HCT116 (cell line): ENCODE results near the gene AEBP2. TPM values are rescaled to one million over a fixed set of nuclear protein-coding genes. Genes with fewer than 3 reads are reported as not detected.
"Not testable (repeated sequence)": the region's sequence is repeated elsewhere in the genome, so short reads cannot be mapped to it uniquely, and the experiment has no call there.

Experiments
- ATAC-seq: fragments of 200-7000 bp; cut with Tn5 transposase; 2 replicates; pipeline ENCODE4 v1.9.1; 2020; ENCODE audit warnings: mild to moderate bottlenecking, moderate library complexity
- BruUV-seq: library from RNA; stranded (reverse); fragments of 400-500 nt; replicated peaks from 2 replicates; lab custom pipeline; 2021; lab: Mats Ljungman, UMichigan
- CTCF ChIA-PET: fragments of 300-600 bp; sonication (Branson Sonifier 250); formaldehyde crosslinking; loops from one replicate; lab custom pipeline; 2021; ENCODE audit warnings: antibody characterized with exemption; lab: Charles Lee
- POLR2A ChIA-PET: fragments of 300-600, 350-600 bp; sonication (Branson Sonifier 250); formaldehyde crosslinking; loops from one replicate; lab custom pipeline; 2021; ENCODE audit warnings: antibody characterized with exemption; lab: Charles Lee
- RAD21 ChIA-PET, 2 experiments: fragments of 300-600 bp; sonication (Branson Sonifier 250); formaldehyde crosslinking; loops; one replicate each; lab custom pipeline; 2023; ENCODE audit warnings: low total read pairs in 2 of 2; ENCODE audit not compliant: uncharacterized antibody in 2 of 2, unreplicated experiment in 2 of 2, low non-redundant PET in 1 of 2; lab: Charles Lee
- DNase-seq: peaks from one replicate; pipeline ENCODE4 v3.0.0-alpha.2; 2010; ENCODE audit warnings: low read depth, low spot score
- H2AFZ ChIP-seq: fragments of 200-600 bp; shearing (Covaris generic), sonication (generic); 2 replicates; pipeline ENCODE4 v1.6.1; 2017; ENCODE audit warnings: low read depth, mixed run types, mixed read lengths, antibody characterized with exemption, low read length; ENCODE audit not compliant: poor library complexity, severe bottlenecking
- H3K27ac ChIP-seq: 2 replicates; pipeline ENCODE4 v1.5.1; 2012; ENCODE audit warnings: low read depth, low read length
- H3K27me3 ChIP-seq: fragments of 200-600 bp; sonication (generic); 2 replicates; pipeline ENCODE4 v1.6.1; 2016; ENCODE audit warnings: mixed run types, low read length, mixed read lengths; ENCODE audit not compliant: insufficient read depth
- H3K36me3 ChIP-seq, 2 experiments: fragments of 200-500 bp in 1 of 2; fragments of 200-600 bp in 1 of 2; sonication (Bioruptor generic) in 1 of 2; sonication (generic) in 1 of 2; 2 replicates each; pipeline versions ENCODE4 v1.5.1 to v1.6.1; 2014 to 2016; ENCODE audit warnings: low read length in 2 of 2, inconsistent platforms in 1 of 2, mixed read lengths in 1 of 2, mixed run types in 1 of 2; ENCODE audit not compliant: insufficient read depth in 2 of 2, control insufficient read depth in 1 of 2
- H3K4me1 ChIP-seq, 2 experiments: fragments of 200-600 bp in 1 of 2; sonication (generic) in 1 of 2; 2 replicates each; pipeline versions ENCODE4 v1.5.1 to v1.6.1; 2012 to 2017; ENCODE audit warnings: low read length in 2 of 2, inconsistent platforms in 1 of 2, mild to moderate bottlenecking in 1 of 2, mixed read lengths in 1 of 2, mixed run types in 1 of 2, moderate library complexity in 1 of 2; ENCODE audit not compliant: insufficient read depth in 2 of 2, control insufficient read depth in 1 of 2
- H3K4me2 ChIP-seq: fragments of 200-600 bp; sonication (generic); 2 replicates; pipeline ENCODE4 v1.6.1; 2017; ENCODE audit warnings: mixed run types, low read length, mixed read lengths
- H3K4me3 ChIP-seq, 2 experiments: fragments of 200-600 bp in 1 of 2; sonication (generic) in 1 of 2; replicated peaks in 1 of 2; 2 replicates each; pipeline ENCODE4 v1.5.1; 2011 to 2016; ENCODE audit warnings: low read length in 2 of 2, control low read depth in 1 of 2, low read depth in 1 of 2, mild to moderate bottlenecking in 1 of 2, mixed read lengths in 1 of 2, mixed run types in 1 of 2
- H3K79me2 ChIP-seq: fragments of 200-600 bp; sonication (generic); 2 replicates; pipeline ENCODE4 v1.6.1; 2017; ENCODE audit warnings: mild to moderate bottlenecking, mixed run types, low read length, moderate library complexity, mixed read lengths; ENCODE audit not compliant: insufficient read depth
- H3K9ac ChIP-seq: fragments of 200-600 bp; sonication (generic); 2 replicates; pipeline ENCODE4 v1.6.1; 2016; ENCODE audit warnings: low read length, mixed read lengths
- H3K9me2 ChIP-seq: fragments of 200-600 bp; sonication (generic), shearing (Covaris generic); 2 replicates; pipeline ENCODE4 v1.6.1; 2017; ENCODE audit warnings: mixed run types, mild to moderate bottlenecking, moderate library complexity; ENCODE audit not compliant: insufficient read depth
- H3K9me3 ChIP-seq, 2 experiments: fragments of 200-500 bp in 1 of 2; fragments of 200-600 bp in 1 of 2; sonication (Bioruptor generic) in 1 of 2; sonication (generic) in 1 of 2; 2 replicates each; pipeline ENCODE4 v1.6.1; 2014 to 2017; ENCODE audit warnings: low read length in 2 of 2, mixed read lengths in 2 of 2, inconsistent platforms in 1 of 2, low read depth in 1 of 2, mild to moderate bottlenecking in 1 of 2, mixed run types in 1 of 2, moderate library complexity in 1 of 2; ENCODE audit not compliant: control insufficient read depth in 1 of 2, insufficient read depth in 1 of 2
- H4K20me1 ChIP-seq: fragments of 200-600 bp; sonication (generic), shearing (Covaris generic); 2 replicates; pipeline ENCODE4 v1.6.1; 2017; ENCODE audit warnings: mixed run types, mild to moderate bottlenecking, moderate library complexity; ENCODE audit not compliant: insufficient read depth
- CBX3 ChIP-seq: IDR thresholded peaks from 2 replicates; pipeline ENCODE4 v1.6.1; 2012; ENCODE audit warnings: low read depth
- EZH2 ChIP-seq: fragments of 200-600 bp; sonication (generic); IDR thresholded peaks from 2 replicates; pipeline ENCODE4 v1.6.1; 2017; ENCODE audit warnings: antibody characterized with exemption, mixed run types
- FOSL1 ChIP-seq: IDR thresholded peaks from 2 replicates; pipeline ENCODE4 v1.6.1; 2012; ENCODE audit warnings: low read depth
- JUND ChIP-seq: IDR thresholded peaks from 2 replicates; pipeline ENCODE4 v1.6.1; 2012
- RAD21 ChIP-seq: IDR thresholded peaks from 2 replicates; pipeline ENCODE4 v1.6.1; 2012; ENCODE audit warnings: low read depth, mild to moderate bottlenecking
- REST ChIP-seq: IDR thresholded peaks from 2 replicates; pipeline ENCODE4 v1.6.1; 2012; ENCODE audit warnings: low read depth
- intact Hi-C: fragments of 100-400 bp; cut with micrococcal nuclease; formaldehyde crosslinking; loops from 2 replicates; pipeline ENCODE4 v1.10.0; 2022
- total RNA-seq: library from RNA; stranded (reverse); gene quantifications from one replicate; pipeline ENCODE4 v1.2.1, GENCODE V29; 2021; ENCODE audit not compliant: unreplicated experiment
- TF ChIP-seq, protein P1 (sequence below): IDR thresholded peaks from 2 replicates; pipeline ENCODE4 v1.6.1; 2011; ENCODE audit warnings: mild to moderate bottlenecking, low read length, moderate library complexity; ENCODE audit not compliant: insufficient replicate concordance; ENCODE audit errors: extremely low read depth
- TF ChIP-seq, protein P2 (sequence below): IDR thresholded peaks from 2 replicates; pipeline ENCODE4 v1.6.1; 2012
- TF ChIP-seq, protein P3 (sequence below), 3 experiments: fragments of 200-600 bp in 1 of 3; sonication (generic) in 1 of 3; IDR thresholded peaks in 2 of 3; conservative IDR thresholded peaks in 1 of 3; 2 replicates each; pipeline ENCODE4 v1.5.1; 2012 to 2017; ENCODE audit warnings: low read depth in 2 of 3, low read length in 2 of 3, antibody characterized with exemption in 1 of 3, borderline replicate concordance in 1 of 3, control low read depth in 1 of 3, mild to moderate bottlenecking in 1 of 3, mixed read lengths in 1 of 3, mixed run types in 1 of 3, moderate library complexity in 1 of 3; ENCODE audit not compliant: insufficient read depth in 1 of 3

The AEBP2 gene
- total RNA-seq, 1 experiment from 2014 or later: 44.6 TPM

DNA sequence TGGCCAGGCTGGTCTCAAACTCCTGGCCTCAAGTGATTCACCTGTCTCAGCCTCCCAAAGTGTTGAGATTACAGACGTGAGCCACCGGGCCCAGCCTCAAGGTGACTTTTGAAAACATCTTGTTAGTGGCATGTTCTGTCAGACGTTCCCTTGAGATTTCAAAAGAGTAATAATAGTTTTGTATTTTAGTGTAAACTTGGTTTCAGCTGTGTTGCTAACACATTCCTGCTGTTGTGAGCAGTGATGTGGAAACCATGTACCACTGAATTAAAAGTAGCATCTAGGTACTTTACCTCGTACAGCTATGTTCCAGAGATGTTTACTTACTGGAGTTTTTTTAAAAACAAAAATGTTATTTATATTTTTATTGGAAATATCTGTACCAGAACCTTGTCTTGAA is 111.3 kb downstream of the AEBP2 start (continued):
- no peak for TF ChIP-seq REST
- TF ChIP-seq, all 23 proteins: peak for 0

GRCh38 chr12:19552441-19553097 is 113.3 kb downstream of the AEBP2 start:
- H3K36me3 ChIP-seq, H3K4me2 ChIP-seq, intact Hi-C loops, RAD21 ChIA-PET, H3K27me3 ChIP-seq, ATAC-seq, DNase-seq, H3K9me3 ChIP-seq, H3K9ac ChIP-seq, H3K27ac ChIP-seq, POLR2A ChIA-PET, H3K9me2 ChIP-seq, H3K4me3 ChIP-seq, H2AFZ ChIP-seq, CTCF ChIA-PET, H4K20me1 ChIP-seq, H3K4me1 ChIP-seq, H3K79me2 ChIP-seq, BruUV-seq: not testable (repeated sequence)

- intact Hi-C loops: no loop called here
- POLR2A ChIA-PET: no interaction called here
- TF ChIP-seq CBX3 (no peak), JUND (no peak), FOSL1 (no peak), RAD21 (no peak), EZH2 (no peak)
- TF ChIP-seq, protein P1, sequence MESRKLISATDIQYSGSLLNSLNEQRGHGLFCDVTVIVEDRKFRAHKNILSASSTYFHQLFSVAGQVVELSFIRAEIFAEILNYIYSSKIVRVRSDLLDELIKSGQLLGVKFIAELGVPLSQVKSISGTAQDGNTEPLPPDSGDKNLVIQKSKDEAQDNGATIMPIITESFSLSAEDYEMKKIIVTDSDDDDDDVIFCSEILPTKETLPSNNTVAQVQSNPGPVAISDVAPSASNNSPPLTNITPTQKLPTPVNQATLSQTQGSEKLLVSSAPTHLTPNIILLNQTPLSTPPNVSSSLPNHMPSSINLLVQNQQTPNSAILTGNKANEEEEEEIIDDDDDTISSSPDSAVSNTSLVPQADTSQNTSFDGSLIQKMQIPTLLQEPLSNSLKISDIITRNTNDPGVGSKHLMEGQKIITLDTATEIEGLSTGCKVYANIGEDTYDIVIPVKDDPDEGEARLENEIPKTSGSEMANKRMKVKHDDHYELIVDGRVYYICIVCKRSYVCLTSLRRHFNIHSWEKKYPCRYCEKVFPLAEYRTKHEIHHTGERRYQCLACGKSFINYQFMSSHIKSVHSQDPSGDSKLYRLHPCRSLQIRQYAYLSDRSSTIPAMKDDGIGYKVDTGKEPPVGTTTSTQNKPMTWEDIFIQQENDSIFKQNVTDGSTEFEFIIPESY: no peak
- TF ChIP-seq, protein P2, sequence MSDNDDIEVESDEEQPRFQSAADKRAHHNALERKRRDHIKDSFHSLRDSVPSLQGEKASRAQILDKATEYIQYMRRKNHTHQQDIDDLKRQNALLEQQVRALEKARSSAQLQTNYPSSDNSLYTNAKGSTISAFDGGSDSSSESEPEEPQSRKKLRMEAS: no peak
- TF ChIP-seq, protein P3, sequence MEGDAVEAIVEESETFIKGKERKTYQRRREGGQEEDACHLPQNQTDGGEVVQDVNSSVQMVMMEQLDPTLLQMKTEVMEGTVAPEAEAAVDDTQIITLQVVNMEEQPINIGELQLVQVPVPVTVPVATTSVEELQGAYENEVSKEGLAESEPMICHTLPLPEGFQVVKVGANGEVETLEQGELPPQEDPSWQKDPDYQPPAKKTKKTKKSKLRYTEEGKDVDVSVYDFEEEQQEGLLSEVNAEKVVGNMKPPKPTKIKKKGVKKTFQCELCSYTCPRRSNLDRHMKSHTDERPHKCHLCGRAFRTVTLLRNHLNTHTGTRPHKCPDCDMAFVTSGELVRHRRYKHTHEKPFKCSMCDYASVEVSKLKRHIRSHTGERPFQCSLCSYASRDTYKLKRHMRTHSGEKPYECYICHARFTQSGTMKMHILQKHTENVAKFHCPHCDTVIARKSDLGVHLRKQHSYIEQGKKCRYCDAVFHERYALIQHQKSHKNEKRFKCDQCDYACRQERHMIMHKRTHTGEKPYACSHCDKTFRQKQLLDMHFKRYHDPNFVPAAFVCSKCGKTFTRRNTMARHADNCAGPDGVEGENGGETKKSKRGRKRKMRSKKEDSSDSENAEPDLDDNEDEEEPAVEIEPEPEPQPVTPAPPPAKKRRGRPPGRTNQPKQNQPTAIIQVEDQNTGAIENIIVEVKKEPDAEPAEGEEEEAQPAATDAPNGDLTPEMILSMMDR (IDR thresholded peaks at IDR 0.05 in 2 of 3, conservative IDR thresholded peaks at IDR 0.05 in 1 of 3; ENCODE audit: borderline replicate concordance in 1 of 3, insufficient read depth in 1 of 3, low read depth in 2 of 3, low read length in 2 of 3): no peak
Observed at GRCh38 chr12:19553175-19553574, 113.9 kb downstream of the AEBP2 start.

More at GRCh38 chr12:19553175-19553574, 113.9 kb downstream of the AEBP2 start:
- Histone ChIP-seq H3K36me3 (no peaks in the 10 kb centered on the region), H3K4me2 (no peak overlapping the region), H3K9ac (no peak overlapping the region), H3K79me2 (no peaks in the 10 kb centered on the region), H2AFZ (no peak overlapping the region), H4K20me1 (no peaks in the 10 kb centered on the region), H3K27ac (no peak overlapping the region), H3K4me3 (no peak overlapping the region), H3K9me2 (no peaks in the 10 kb centered on the region), H3K9me3 (no peaks in the 10 kb centered on the region), H3K27me3 (no peaks in the 10 kb centered on the region), H3K4me1 (no peaks in the 10 kb centered on the region)
- no peak for DNase-seq
- no peak for ATAC-seq
- BruUV-seq: no TSS peak
- ChIA-PET RAD21 (no interaction called here), CTCF (no interaction called here)
